Measurements from ENCODE around the gene C4orf33.
"Not testable (repeated sequence)": the region's sequence is repeated elsewhere in the genome, so short reads cannot be mapped to it uniquely, and the experiment has no call there.

C4orf33 gene, protein sequence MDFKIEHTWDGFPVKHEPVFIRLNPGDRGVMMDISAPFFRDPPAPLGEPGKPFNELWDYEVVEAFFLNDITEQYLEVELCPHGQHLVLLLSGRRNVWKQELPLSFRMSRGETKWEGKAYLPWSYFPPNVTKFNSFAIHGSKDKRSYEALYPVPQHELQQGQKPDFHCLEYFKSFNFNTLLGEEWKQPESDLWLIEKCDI

DNA sequence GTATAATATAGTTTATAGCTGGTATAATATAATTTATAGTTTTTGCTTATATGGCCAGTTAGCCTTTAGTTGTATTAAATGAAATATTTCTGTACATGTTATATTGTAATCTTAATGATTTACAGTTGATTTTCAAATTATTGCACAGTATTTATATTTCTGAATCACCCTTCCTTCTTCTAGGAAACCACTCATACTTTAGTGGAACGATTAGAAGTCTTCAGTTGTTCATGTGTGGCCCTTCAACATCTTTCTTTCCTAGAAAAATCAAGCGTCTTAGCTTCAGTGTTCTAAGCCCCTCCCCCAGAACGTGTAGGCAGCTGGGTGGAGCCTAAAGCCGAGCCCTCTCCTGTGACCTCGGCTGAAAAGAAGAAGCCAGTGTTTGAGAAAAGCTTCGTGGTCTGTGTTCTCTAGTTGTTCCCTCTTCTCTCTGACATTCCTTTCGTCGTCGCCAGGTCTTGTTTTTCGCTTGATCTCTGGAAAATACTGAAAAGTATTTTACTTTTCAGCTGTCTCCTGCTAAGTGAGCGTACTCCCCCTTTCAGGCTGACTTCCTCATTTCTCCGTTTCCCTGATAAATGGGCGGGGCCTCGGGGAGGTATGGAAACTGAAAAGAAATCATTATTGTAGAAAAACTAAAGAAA lies at the start of gene C4orf33:
TSS of gene C4orf33 (plus strand) at position 342 of the 644 bp plus-strand sequence. CDS start 6,459 bp downstream, outside the sequence.
- peak; percentile 80 for DNase-seq

DNA sequence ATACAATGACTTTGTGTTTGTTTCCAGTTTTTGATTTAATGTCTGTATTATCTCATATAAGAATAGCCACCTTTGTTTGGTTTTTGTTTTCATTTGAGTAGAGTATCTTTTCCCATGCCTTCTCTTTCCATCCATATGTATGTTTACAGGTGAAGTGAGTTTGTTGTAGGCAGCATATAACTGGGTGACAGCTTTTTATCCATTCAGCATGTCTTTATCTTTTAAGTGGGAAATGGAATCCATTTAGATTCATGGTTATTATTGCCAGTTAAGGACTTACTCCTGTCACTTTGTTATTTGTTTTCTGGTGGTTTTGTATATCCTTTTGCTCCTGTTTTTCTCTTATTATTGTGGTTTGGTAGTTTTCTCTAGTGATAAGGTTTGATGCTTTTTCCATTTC lies 36.9 kb upstream of the C4orf33 start:
- DNase-seq, result no peak

DNA sequence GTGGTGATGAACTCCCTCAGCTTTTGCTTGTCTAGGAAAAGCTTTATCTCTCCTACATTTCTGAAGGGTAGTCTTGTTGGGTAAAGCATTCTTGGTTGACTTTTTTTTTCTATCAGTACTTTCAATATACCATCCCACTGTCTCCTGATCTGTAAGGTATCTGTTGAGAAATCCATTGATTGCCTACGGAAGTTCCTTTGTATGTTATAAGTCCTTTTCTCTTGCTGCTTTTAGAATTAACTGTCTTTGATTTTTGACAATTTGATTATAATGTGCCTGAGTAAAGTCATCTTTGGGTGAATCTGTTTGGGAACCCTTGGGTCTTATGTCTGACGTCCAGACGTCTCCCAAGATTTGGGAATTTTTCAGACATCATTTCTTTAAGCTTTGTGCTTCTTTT lies 33.4 kb upstream of the C4orf33 start:
- DNase-seq, result no peak

DNA sequence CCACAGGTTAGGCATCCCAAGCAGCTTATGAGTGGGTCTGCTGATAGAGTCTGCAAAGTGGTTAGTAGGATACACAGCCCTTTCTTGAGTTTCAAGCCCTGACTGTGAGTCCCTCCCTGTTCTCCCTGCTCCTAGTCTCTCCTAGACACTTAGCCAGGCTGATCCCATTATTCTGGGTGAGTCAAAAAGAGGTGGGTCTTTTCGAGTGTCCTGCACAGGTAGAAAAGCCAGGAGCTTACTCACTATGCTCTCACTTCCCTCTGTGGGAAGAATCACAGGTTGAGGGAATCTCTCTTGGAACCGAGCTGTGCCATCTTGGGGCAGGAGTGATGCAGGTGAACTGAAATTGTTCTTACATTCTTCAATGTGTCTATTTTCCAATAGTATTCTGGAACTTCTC lies 32.3 kb upstream of the C4orf33 start:
- DNase-seq, result no peak

DNA sequence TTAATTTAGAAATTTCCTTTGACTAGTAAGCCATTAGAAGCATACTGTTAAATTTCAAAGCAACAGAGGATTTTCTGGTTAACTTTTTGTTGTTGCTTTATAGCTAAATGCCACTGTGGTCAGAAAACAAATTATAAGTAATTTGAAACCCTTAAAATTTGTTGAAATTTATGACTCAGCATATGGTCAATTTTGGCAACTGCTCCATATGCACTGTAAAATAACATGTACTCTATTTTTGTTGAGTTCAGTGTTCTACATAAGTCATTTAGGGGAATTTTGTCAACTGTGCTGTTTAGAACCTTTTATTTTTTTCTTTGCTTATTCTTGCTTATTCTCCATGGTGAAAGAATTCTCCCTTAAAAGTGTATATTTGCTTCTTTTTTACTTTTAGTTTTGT lies 31.2 kb upstream of the C4orf33 start:
- DNase-seq, result no peak

DNA sequence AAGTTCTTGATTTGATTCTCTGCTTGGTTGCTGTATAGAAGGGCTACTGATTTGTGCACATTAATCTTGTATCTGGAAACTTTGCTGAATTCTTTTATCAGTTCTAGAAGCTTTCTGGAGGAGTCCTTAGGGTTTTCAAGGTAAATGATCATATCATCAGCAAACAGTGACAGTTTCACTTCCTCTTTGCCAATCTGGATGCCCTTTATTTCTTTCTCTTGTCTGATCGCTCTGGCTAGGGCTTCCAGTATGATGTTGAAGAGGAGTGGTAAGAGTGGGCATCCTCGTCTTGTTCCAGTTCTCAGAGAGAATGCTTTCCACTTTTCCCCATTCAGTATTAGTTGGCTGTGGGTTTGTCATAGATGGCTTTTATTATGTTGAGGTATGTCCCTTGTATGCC lies 26.4 kb upstream of the C4orf33 start:
- DNase-seq, result not testable (repeated sequence)

DNA sequence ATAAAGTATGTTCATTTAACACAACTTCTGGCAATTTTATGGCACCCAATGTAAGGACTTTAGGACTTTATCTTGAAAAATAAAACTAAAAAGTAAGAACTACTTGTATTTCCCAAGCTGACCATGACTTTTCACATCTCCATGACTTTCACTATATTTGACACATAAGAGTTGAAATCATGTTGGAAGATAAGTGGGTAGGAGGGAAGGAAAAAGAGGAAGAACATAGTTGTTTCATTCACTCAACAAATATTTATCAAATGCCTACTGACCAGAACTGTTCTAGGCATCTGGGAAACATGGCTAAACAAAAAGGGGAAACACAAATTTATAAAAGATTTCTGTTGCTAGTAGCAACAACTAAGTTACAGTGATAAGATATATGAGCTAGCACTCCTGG lies 18.6 kb upstream of the C4orf33 start:
- DNase-seq, result no peak

DNA sequence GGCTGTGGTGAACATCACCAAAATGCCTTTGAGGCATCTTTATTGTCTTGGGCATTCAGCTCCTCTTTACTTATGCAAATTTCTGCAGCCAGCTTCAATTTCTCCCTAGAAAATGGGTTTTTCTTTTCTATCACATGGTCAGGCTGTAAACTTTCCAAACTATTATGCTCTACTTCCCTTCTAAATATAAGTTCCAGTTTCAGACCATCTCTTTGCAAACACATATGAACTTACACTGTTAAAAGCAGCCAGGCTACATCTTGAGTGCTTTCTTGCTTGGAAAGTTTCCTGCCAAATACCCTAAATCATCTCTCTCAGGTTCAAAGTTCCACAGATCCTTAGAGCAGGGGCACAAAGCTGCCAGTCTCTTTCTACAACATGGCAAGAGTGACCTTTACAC lies 15.8 kb upstream of the C4orf33 start:
- DNase-seq, result no peak

DNA sequence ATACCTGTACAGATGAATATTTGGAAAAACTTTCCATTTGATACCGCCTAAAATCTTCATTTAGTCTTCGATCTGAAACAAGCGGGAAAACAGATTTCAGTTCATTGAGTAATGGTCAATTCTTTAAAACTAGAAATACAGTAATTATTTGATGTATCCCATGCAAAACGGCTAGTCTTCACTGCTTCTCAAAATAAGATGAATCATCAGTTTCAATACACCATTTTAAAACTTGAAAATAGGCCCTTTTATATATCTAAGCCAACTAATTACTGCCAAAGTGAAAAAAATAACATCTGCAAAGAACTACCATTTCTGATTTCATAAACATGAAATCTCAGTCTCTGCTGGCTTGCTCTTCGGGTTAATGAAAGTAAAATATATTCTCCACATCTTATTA lies 13.7 kb upstream of the C4orf33 start:
- no peak for DNase-seq

DNA sequence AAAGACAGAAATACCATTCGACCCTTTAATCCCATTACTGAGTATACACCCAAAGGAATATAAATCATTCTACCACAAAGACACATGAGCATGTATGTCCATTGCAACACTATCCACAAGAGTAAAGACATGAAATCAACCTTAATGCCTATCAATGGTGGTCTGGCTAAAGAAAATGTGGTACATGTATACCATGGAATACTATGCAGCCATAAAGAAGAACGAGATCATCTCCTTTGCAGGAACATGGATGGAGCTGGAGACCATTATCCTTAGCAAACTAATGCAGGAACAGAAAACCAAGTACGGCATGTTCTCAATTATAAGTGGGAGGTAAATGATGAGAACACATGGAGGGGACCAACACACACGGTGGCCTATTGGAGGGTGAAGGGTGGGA lies 10.5 kb upstream of the C4orf33 start:
- DNase-seq, result no peak

DNA sequence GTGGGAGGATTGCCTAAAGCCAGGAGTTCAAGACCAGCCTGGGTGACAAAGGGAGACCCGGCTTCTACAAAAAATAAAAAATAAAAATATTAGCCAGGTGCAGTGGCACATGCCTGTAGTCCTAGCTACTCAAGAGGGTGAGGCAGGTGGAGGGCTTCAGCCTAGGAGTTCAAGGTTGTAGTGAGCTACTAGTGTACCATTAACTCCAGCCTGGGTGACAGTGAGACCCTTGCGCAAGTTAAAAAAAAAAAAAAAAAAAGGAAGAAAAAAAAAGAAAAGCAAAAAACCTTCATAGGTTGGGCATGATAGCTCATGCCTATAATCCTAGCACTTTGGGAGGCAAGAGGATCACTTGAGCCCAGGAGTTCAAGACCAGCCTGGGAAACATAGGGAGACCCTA lies 8.4 kb upstream of the C4orf33 start:
- no peak for DNase-seq

DNA sequence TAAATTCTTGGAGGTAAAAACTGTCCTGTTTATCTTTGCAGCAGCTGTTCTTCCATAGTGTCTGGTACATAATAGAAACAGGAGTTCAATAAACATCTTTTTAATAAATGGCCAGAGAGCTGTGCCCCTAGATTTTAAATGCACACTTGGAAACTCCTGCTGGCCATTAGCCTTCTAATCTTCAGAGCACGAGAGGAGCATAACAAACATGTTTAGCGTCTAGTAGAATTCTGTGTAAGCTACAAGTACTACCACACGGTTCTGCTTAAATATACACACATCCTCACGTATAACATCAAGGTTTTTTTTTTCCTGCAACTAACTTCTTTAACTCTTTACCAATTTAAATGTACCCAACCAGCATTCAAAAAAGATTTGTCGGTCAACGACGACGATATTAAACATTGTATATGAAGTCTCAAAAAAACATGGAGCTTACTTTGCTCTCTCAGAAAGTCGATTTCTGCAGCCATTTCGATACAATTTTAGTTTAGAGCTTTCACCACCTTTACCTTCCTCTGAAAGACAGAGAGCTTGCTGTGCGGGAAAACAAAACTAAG lies 3.2 kb upstream of the C4orf33 start:
- DNase-seq, result no peak

DNA sequence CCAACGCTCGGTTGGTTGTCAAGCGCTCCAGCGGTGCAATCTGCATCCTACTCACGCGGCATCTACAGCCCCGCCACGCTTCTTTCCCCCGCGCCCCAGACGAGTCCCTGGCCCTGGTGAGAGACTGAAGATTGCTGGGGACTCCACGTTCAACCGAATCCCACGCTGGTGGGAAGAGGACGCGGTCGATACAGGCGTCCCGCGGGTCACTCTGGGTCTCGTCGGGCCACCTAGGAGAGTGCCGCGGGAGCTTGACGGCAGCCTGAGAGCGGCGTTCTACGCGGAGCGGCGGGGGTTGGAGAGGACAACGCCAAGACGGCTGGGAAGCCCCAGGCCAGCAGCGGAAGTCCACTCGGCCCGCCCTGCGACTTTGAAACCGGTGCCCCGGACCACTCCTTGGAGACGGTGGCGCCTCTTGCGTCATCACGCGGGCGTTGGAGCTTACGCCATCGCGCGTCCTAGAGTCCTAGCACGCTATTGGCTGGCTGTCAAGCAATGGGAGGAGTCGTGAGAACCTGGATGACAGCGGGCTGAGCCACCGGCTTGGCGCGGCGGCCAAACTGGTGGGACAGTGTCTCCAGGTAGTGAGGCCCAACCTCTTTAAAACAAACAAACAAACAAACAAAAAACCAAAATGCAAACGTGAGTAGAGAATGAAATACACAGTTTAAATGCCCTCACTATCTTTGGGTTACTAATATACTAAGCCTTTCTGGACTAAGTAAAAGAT lies 2.6 kb upstream of the C4orf33 start, which contains the start of gene SCLT1:
TSS of gene SCLT1 (minus strand) at position 349 of the 730 bp plus-strand sequence. CDS start 436 bp downstream, outside the sequence.
- peak; percentile 95 for DNase-seq

DNA sequence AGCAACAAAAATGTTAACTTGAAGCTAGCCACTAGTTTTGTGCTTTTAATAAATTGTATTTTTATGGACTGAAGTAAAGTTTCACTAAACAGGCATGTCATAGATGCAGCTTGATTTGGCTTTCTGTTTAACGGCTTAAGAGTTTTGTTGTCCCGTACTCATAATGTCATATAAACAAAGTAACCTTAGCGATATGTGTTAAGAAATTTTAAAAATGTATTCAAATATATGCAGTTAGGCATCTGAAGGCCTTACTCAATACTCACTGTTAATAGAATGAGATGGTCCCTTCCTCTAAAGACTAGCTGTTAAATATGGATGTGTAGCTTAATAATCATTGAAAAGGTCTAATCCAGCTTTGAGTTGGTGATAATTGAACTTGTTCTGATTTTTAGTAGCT lies 1.6 kb upstream of the C4orf33 start:
- no peak for DNase-seq

DNA sequence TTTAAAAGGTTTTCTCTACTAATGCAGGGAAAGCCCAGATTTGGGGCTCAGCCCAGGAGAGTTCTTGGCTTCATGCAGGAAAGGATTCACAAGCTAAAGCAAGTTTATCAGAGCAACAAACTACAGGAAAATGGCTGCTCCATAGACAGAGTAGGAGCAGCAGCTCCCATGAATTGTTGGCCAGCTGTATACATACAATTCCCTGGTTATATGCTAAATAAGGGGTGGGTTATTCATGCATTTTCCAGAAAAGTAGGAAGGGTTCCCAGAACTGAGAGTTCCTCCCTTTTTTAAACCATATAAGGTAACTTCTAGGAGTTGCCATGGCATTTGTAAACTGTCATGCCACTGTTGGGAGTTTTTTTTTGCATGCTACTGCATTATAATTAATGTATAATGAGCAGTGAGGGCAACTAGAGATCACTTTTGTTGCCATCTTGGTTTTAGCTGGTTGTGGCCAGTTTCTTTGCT lies 2.6 kb downstream of the C4orf33 start:
- no peak for DNase-seq

DNA sequence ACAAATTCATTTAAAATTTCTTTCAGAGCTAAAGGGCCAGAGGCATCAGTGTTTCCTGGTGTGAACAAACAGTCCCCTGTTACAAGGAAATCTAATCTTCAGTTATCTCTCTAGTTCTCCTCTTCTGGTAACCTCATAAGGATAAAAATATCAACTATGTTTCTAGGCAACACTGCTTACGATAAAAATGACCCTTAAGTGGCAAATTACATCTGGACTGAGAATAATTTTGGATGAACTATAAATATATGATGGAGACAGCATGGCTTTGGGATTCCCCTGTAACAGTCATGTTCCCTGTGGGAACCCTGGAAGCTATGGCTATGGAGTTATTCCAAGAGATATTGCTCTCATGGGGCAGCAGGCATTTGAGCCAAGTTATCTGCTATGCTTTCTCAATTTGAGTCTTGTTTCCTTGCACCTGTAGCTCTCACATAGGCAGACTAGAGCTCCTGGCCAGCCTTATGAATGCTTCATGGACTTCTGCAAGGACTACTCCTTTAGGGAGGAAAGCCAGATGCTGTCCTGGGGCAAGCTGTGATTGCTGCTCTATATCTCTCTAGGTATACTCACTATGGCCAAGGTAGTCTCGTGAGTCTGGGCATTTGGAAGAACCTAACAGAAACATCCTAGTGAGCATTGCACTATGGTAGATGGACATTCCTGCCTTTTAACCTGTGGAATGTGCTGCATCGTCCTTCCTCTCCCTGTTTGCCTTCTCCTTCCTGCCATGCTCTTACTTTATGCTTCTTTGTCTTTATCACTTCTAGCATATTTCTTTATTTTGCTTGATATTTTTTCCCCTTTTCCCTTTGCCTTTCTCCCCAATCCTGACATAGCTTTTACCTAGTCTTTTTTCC lies 14.2 kb downstream of the C4orf33 start:
- DNase-seq, result no peak

DNA sequence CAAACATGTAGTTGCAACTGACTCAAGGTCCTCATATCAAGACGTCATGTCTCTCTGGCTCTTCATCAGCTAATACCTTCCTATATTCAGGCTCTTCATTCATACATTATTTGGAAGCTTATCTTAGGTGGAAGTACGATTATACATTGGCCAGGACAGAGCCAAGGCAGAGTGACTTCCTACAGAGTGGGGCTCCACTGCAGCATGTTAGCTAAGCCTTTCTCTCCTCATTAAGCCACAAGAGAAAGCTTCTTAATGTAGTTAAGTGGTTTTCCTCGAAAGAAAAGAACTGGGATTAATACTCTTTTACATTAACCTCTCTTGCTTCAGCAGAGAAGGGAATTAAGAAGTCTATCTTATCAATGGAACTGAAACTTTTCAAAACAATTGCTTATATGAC lies 15.0 kb downstream of the C4orf33 start:
- no peak for DNase-seq

DNA sequence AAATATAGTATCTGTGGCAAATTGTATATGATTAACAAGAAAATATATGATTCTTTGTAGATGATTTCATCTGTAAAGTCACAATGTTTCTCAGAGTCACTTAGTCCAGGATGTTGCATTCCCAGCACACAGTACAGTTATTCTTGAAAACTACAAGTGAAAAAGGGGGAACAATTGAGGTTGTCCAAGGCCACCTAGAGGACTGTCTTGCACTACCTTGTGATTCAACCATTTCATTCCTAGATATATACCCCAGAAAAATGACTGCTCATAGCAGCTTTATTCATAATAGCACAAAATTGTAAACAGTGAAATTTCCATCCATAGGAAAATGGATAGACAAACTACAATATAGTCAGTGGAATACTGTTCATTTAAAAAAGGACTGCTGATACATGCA lies 16.0 kb downstream of the C4orf33 start:
- no peak for DNase-seq

DNA sequence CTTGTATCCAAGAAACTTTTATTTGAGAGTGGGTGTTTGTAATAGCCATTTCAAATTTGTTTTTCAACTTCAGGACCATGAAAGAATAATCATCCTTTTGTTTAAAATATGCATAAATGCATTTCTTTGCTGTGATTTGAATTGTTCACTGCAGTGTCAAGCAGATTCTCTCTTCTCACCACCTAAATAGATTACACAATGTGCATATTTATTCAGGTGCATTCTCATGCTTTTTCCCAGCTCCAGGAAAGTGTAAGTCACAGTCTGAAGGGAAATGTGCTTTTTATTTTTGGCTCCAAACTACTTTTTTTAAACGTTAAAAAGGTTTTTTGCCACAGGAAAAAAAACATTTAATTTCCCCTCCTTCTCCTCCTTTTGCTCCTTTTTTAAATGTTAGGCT lies 17.5 kb downstream of the C4orf33 start:
- DNase-seq, result no peak

DNA sequence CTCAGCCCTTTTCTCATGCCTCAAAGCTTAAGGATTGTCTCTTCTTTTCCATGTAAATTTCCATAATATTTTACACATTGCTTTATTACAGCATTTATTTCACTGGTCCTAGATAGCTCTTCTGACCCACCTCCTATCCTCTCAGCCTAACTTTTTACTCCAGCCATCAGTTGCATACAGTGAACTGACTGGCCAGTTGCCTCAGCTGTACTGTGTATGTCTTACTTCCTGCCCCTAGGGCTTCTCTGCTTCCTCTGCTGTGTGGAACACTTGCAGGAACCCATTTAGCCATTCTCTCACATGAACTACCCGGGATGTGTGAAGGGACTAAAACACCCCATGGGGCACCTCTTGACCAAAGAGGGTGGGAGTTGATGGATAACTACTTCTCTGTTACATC lies 18.0 kb downstream of the C4orf33 start:
- DNase-seq, result no peak

DNA sequence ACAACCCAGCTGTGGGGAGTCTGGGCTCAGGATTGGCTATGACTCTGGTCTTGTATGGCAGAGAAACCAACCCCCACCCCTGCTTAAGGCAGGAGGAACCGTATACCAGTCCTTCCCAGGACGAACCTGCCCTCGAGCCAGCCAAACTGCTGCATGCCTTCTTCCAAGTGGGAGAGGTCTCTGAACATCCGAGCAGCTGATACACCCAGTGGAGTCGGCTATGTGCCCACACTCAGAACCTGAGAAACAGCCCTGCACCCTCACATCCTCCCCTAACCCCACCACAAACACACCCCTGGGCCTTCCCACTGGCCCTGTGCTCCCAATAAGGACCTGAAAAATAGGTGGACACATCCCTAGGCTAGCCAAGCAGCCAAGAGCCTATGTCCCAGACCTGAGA lies 21.8 kb downstream of the C4orf33 start:
- DNase-seq, result no peak

DNA sequence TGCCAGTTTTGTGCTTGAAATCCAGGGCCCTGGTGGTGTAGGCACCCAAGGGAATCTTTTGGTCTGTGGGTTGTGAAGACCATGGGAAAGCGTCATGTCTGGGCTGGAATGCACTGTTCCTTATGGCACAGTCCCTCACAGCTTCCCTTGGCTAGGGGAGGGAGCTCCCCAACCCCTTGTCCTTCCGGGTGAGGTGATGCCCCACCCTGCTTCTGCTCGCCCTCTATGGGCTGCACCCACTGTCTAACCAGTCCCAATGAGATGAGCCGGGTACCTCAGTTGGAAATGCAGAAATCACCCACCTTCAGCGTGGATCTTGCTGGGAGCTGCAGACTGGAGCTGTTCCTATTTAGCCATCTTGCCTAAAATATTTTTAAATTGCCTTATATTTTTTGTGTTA lies 30.7 kb downstream of the C4orf33 start:
- not testable (repeated sequence) for DNase-seq

DNA sequence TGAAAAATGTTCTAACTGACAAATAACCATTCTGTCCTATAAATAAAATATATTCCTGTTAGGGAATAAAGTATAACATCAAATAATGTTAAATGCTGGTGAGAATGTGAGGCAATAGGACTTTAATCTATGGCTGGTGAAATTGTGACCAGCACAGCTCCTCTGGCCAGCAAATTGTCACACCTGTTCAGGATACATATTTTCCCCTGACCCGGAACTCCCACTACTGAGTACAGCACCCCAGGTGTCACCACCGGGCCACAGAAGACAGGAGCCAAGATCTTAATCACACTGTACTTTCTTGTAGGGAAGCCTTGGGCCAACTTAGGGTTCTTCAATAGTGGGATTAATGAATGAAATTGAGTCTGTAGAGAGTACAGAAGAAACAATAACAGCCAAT lies 33.2 kb downstream of the C4orf33 start:
- no peak for DNase-seq
